ENCODE measurements around the gene ASPG.

ASPG gene

GRCh38 chr14:104116756-104117340 is 31.3 kb downstream of the ASPG start:
- peak; percentile 35 for DNase-seq (ENCODE audit: low spot score)

GRCh38 chr14:104117341-104118005 is 32.0 kb downstream of the ASPG start:
- DNase-seq (ENCODE audit: low spot score) = no peak

- DNase-seq (ENCODE audit: low spot score) = no peak
Measured at GRCh38 chr14:104118006-104118844, 32.7 kb downstream of the ASPG start.

- DNase-seq (ENCODE audit: low spot score) = no peak
Measured at GRCh38 chr14:104119119-104119487, 33.6 kb downstream of the ASPG start.

- no peak for DNase-seq (ENCODE audit: low spot score)
Measured at GRCh38 chr14:104119488-104120251, 34.2 kb downstream of the ASPG start.

GRCh38 chr14:104120281-104120741 is 34.8 kb downstream of the ASPG start:
- no peak for DNase-seq (ENCODE audit: low spot score)

- DNase-seq (ENCODE audit: low spot score) = no peak
Measured at GRCh38 chr14:104121142-104121541, 35.6 kb downstream of the ASPG start.

- DNase-seq (ENCODE audit: low spot score) = no peak
Measured at GRCh38 chr14:104123879-104124278, 38.4 kb downstream of the ASPG start.

GRCh38 chr14:104125011-104125410 is 39.5 kb downstream of the ASPG start:
- DNase-seq (ENCODE audit: low spot score) = no peak

- no peak for DNase-seq (ENCODE audit: low spot score)
Measured at GRCh38 chr14:104126753-104127152, 41.3 kb downstream of the ASPG start.

GRCh38 chr14:104128981-104129380 is 43.5 kb downstream of the ASPG start:
- DNase-seq (ENCODE audit: low spot score) = no peak

- no peak for DNase-seq (ENCODE audit: low spot score)
Measured at GRCh38 chr14:104129556-104129955, 44.1 kb downstream of the ASPG start.

GRCh38 chr14:104130974-104131651 is 45.6 kb downstream of the ASPG start:
- peak; percentile 65 for DNase-seq (ENCODE audit: low spot score)

GRCh38 chr14:104131968-104132732 is 46.6 kb downstream of the ASPG start:
- DNase-seq (ENCODE audit: low spot score) = no peak

- no peak for DNase-seq (ENCODE audit: low spot score)
Measured at GRCh38 chr14:104132981-104133380, 47.5 kb downstream of the ASPG start.

- DNase-seq (ENCODE audit: low spot score) = no peak
Measured at GRCh38 chr14:104133496-104133895, 48.0 kb downstream of the ASPG start.

GRCh38 chr14:104134061-104134965 is 48.8 kb downstream of the ASPG start:
- DNase-seq (ENCODE audit: low spot score) = no peak

- peak; percentile 43 for DNase-seq (ENCODE audit: low spot score)
Measured at GRCh38 chr14:104135121-104135903, 49.8 kb downstream of the ASPG start.

- no peak for DNase-seq (ENCODE audit: low spot score)
Measured at GRCh38 chr14:104135904-104136471, 50.5 kb downstream of the ASPG start.

Data from RKO (cell line).